Ishikawa (cell line): Measurements from ENCODE around the gene DYNC1I1.

Experiments
- CEBPB ChIP-seq: IDR thresholded peaks from 2 replicates; pipeline ENCODE4 v1.6.1; 2012
- CREB1 ChIP-seq: IDR thresholded peaks from 2 replicates; pipeline ENCODE4 v1.6.1; 2012; ENCODE audit warnings: low read depth
- EGR1 ChIP-seq: IDR thresholded peaks from 2 replicates; pipeline ENCODE4 v1.6.1; 2012
- EP300 ChIP-seq: IDR thresholded peaks from 2 replicates; pipeline ENCODE4 v1.6.1; 2012; ENCODE audit warnings: borderline replicate concordance
- FOXM1 ChIP-seq: IDR thresholded peaks from 2 replicates; pipeline ENCODE4 v1.6.1; 2012; ENCODE audit warnings: low read depth, borderline replicate concordance
- MAX ChIP-seq: IDR thresholded peaks from 2 replicates; pipeline ENCODE4 v1.6.1; 2012
- NFIC ChIP-seq: IDR thresholded peaks from 2 replicates; pipeline ENCODE4 v1.6.1; 2012
- RAD21 ChIP-seq: IDR thresholded peaks from 2 replicates; pipeline ENCODE4 v1.6.1; 2012; ENCODE audit warnings: low read depth
- REST ChIP-seq: IDR thresholded peaks from 2 replicates; pipeline ENCODE4 v1.6.1; 2012; ENCODE audit warnings: low read depth, mild to moderate bottlenecking
- TAF1 ChIP-seq: IDR thresholded peaks from 2 replicates; pipeline ENCODE4 v1.6.1; 2012; ENCODE audit warnings: low read depth, mild to moderate bottlenecking
- TCF12 ChIP-seq: IDR thresholded peaks from 2 replicates; pipeline ENCODE4 v1.6.1; 2012; ENCODE audit warnings: low read depth
- TEAD4 ChIP-seq: IDR thresholded peaks from 2 replicates; pipeline ENCODE4 v1.6.1; 2012
- USF1 ChIP-seq: IDR thresholded peaks from 2 replicates; pipeline ENCODE4 v1.6.1; 2012
- YY1 ChIP-seq: IDR thresholded peaks from 2 replicates; pipeline ENCODE4 v1.6.1; 2012; ENCODE audit warnings: low read depth
- ZBTB7A ChIP-seq: IDR thresholded peaks from 2 replicates; pipeline ENCODE4 v1.6.1; 2012; ENCODE audit warnings: low read depth

The DYNC1I1 gene

GRCh38 chr7:95845007-95845406, 72.7 kb downstream of the DYNC1I1 start:
- TF ChIP-seq USF1 (no peak), CREB1 (no peak), TAF1 (no peak), TEAD4 (no peak), MAX (no peak)

- no peak for TF ChIP-seq ZBTB7A
- TF ChIP-seq TEAD4: no peak
- TF ChIP-seq EP300: no peak
- TF ChIP-seq CREB1: no peak
- no peak for TF ChIP-seq CEBPB
- TF ChIP-seq EGR1: no peak
- TF ChIP-seq FOXM1: no peak
- TF ChIP-seq MAX: no peak
- TF ChIP-seq RAD21: no peak
- TF ChIP-seq TCF12: no peak
- no peak for TF ChIP-seq REST
Observed at GRCh38 chr7:95847061-95847460, 74.7 kb downstream of the DYNC1I1 start.

- TF ChIP-seq MAX: no peak
- TF ChIP-seq CEBPB: no peak
- TF ChIP-seq FOXM1: no peak
- TF ChIP-seq CREB1: no peak
- TF ChIP-seq YY1: no peak
- TF ChIP-seq TCF12: no peak
- TF ChIP-seq ZBTB7A: no peak
- no peak for TF ChIP-seq TAF1
- no peak for TF ChIP-seq NFIC
- no peak for TF ChIP-seq RAD21
- TF ChIP-seq EGR1: no peak
- TF ChIP-seq REST: no peak
- TF ChIP-seq USF1: no peak
- TF ChIP-seq TEAD4: no peak
- TF ChIP-seq EP300: no peak
Observed at GRCh38 chr7:95859429-95859828, 87.1 kb downstream of the DYNC1I1 start.

- no peak for TF ChIP-seq NFIC
- TF ChIP-seq RAD21: no peak
- no peak for TF ChIP-seq MAX
- TF ChIP-seq EP300: no peak
- no peak for TF ChIP-seq TEAD4
- no peak for TF ChIP-seq TAF1
- no peak for TF ChIP-seq ZBTB7A
- no peak for TF ChIP-seq REST
- TF ChIP-seq FOXM1: no peak
- no peak for TF ChIP-seq YY1
- no peak for TF ChIP-seq TCF12
- no peak for TF ChIP-seq EGR1
- TF ChIP-seq CREB1: no peak
- no peak for TF ChIP-seq CEBPB
- no peak for TF ChIP-seq USF1
Observed at GRCh38 chr7:95861041-95861440, 88.7 kb downstream of the DYNC1I1 start.
